NCI-H524 treated with DMSO at 0.1 percent for 48 hours (cell line): Measurements from ENCODE around the gene OR52K1.
"Not testable (repeated sequence)": the region's sequence is repeated elsewhere in the genome, so short reads cannot be mapped to it uniquely, and the experiment has no call there.

Experiments
- DNase-seq: peaks from one replicate; lab custom pipeline; 2025; lab: John Stamatoyannopoulos, UW

Gene OR52K1

GRCh38 chr11:4491878-4492606, 9.6 kb downstream of the OR52K1 start:
- DNase-seq: no peak

GRCh38 chr11:4493480-4493818, 11.0 kb downstream of the OR52K1 start:
- DNase-seq: no peak

GRCh38 chr11:4495487-4495886, 13.0 kb downstream of the OR52K1 start:
- DNase-seq: no peak

DNA sequence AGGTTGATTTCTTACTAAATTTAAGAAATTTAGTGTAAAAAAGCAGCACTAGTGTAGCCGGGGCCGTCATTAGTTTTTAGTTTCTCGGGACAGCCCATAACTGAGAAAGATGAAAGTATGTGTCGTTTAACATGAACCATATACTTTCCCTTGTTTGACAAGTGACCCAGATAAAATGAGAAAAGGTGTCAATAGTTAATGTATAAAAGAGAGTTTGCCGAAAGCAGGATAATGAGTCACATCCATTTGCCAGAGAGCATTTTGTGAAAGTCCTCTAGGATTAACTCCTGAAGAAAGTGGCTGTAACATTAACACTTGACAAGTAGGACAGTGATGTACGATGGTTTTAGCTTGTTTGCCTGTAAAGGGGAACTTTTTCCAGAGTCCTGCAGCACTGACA, 13.5 kb downstream of the OR52K1 start:
- no peak for DNase-seq

- no peak for DNase-seq
Measured at GRCh38 chr11:4496557-4497248, 14.3 kb downstream of the OR52K1 start.

GRCh38 chr11:4508886-4509285, 26.4 kb downstream of the OR52K1 start:
- no peak for DNase-seq

DNA sequence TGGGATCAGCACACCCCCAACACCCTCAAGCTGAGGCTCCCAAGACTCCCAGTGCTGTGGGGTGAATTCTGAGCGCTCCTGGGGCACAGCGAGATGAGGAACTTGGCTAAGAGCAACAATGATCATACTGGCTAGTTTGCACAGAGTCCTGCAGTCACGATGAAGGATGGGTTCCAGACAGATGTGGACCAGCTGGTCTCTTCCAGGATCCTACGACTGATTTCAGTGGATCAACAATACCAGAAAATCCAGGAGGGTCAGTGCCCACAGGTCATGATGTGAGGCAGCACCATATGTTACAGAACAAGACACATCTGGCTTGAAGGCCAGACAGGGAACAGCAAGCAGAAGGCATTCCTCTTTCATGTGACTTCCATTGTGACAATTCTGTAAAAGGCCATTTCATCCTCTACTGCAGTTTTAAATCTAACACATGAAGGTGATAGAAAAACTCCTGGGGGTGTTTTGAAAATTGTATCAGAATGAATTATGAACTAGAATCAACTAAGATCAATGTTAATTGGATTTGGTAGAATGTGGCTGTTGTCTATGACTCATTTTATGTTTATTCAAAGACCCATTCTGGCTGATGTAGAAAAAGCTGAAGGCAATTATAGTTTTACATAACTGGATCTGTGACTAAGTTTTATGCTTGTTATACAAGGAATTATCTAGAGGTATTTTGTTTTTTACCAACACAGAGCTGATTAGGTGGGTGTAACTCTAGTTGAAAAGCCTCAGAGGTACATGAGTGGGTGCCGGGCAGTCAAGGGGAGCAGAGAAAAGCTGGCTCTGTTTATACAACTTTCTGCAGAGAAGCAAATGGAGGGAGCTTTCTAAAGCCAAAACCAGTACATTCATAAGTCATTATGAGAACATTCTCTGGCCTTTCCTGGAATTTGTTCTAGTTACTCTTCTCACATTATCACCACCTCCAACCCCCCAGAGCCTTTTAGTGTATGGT, 29.1 kb downstream of the OR52K1 start:
- no peak for DNase-seq

- DNase-seq: no peak
Measured at GRCh38 chr11:4514196-4514595, 31.8 kb downstream of the OR52K1 start.

DNA sequence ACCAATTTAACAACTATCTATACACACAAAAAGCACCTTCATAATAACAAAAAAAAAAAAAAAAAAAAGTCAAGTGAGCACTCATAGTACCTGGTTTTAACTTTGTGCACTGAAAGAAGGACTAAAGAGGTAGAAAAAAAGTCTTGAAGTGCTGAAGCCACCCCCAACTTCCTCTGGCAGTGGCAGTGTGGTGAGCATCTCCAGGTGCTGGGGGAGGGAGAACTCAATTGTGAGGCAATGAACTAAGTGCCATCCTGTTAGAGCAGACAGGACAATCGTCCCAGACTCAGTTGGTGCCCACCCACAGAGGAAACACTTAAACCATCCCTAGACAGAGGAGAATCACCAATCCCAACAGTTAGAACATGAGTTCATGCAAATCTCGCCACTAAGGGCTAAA, 39.9 kb downstream of the OR52K1 start:
- no peak for DNase-seq

DNA sequence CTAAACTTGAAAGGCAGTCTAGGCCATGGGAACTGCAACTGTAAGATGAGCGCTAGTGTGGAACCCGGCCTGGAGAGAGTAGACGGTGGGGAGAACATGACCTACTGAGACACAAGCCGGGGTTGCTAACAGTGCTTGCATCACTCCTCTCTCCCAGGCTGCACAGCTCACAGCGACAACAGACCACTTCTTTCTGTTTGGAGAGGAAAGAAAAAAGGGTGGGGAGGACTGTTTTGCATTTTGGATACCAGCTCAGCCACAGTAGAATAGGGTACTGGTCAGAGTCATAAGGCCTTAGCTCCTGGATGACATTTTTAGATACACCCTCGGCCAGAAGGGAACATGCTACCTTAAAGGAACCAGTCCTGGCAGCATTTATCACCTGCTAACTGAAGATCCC, 40.3 kb downstream of the OR52K1 start:
- no peak for DNase-seq

DNA sequence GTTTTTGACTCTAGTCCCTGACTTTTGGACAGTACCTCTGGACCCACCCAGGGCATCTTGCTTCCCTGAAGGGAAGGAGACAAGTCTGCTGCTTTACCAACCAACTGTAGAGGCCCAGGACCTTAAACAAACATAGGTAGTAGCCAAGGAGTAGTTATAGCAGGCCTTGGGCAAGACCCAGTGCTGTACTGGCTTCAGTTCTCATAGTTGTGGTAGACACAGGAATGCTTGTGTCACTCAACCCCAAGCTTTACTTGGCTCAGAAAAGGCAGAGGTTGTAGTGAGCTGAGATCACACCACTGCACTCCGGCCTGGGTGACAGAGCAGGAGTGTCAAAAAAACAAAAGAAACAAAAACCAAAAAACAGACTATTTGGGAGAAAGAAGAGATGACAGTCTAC, 41.2 kb downstream of the OR52K1 start:
- no peak for DNase-seq

DNA sequence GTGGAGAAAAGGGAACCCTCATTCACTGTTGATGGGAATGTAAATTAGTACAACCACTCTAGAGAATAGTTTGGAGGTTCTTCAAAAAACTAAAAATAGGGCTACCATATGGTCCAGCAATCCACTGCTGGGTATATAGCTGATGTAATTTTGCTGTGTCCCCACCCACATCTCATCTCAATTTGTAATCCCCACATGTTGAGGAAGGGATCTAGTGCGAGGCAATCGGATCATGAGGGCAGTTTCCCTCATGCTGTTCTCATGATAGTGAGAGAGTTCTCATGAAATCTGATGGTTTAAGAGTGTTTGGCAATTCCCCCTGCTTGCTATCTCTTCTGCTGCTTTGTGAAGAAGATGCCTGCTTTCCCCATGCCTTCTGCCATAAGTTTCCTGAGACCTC, 45.5 kb downstream of the OR52K1 start:
- DNase-seq: no peak

GRCh38 chr11:4531686-4532085, 49.2 kb downstream of the OR52K1 start:
- DNase-seq: not testable (repeated sequence)

DNA sequence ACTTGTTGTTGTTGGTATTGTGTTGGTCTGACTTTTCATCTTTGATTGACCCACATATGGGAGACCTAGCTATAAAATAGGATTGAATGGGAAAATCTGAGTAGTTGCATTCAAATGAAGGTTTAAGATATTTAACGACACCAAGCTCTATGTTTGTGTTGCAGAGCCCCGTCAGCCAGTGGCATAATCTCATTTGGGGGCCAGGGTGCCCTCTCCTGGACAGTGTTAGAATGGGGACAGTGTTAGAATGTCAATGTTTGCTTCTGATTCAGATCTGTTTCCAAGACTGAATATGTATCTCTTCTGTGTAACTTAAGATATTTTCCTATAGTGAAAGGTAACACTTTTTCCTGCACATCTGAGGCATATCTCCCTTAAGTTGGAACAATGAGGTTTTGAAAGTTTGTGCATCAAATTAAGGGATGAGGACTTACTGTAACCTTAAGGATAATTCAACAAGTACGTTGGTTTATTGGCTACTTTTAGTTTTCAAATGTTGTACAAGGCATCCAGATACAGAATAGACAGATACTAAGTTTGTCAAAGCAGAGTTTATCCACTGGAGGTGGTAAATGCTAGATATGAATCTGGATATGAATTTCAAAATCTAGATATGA, 57.3 kb downstream of the OR52K1 start:
- no peak for DNase-seq

DNA sequence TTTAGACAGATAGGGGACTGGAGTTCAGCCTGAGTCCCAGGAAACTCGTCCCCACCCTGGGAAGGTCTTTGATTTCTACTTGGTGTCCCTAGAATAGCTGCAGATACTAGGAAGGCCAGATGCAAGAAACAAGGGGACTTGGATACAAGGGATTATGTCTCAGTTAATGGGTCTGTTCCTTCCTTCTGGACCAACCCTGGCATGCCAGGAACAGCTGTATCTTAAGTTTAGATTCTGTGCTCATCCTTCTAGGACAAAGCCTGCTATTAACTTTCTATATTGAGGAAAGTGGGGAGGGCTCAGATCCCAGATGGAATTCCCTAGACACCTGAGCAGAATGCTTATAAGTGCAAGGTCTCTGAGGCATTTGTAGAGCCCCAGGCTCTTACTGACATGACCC, 58.6 kb downstream of the OR52K1 start:
- DNase-seq: no peak
